Lung microvascular endothelial cell (primary cell): Measurements from ENCODE around the gene PSMD5. TPM values are rescaled to one million over a fixed set of nuclear protein-coding genes. Genes with fewer than 3 reads are reported as not detected.

Experiments
- DNase-seq, 2 donors: peaks; one replicate each; pipeline versions ENCODE4 v3.0.0 to v3.0.0-alpha.2; 2010; ENCODE audit warnings: low read depth in 2 of 2
- total RNA-seq: library from RNA; depleted of rRNA; stranded (reverse); fragments of >200 nt; gene quantifications from 2 replicates; pipeline ENCODE4 v1.2.1, GENCODE V29; 2014

The PSMD5 gene
- total RNA-seq, 1 donor from 2014 or later = 17.3 TPM

DNA sequence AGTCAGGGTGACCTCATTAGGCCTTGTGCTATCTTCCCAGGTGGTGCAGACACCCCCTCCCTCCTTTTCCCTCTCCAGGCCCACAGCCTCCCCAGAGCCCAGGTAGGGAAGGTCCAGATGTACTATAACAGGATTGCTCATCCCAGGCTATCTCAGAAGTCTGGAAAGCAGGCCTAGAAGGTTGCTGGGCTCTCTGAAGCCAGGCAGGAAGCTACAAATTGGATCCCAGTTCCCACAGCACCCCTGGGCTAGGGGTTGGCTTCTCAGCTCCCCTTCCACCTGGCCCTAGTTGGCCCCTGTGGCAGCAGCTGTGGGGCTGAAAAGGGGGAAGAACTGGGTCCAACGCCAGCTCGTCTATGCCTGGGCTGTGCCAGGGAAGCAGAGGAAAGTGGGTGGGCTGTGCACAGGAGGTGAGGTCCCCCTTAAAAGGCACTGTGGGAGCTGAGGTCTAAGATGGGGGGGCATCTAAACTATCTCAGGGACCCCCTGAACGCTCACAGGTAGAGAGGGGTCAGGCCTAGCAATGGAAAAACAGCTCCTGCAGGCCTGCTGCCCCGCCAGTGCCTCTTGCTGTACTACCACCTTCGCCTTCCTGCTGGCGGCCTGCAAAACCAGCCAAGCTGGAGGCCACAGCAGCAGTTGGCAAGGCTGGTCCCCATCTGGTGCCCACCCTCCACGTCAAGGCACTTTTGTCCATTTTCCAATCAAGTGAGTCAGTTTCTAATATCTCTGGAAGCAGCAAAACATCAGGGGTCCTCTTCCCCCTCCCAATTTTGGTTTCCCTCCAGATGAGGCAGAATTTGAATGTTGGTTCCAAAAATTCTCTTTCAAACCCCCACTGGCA, 13.3 kb upstream of the PSMD5 start:
- DNase-seq = no peak

DNA sequence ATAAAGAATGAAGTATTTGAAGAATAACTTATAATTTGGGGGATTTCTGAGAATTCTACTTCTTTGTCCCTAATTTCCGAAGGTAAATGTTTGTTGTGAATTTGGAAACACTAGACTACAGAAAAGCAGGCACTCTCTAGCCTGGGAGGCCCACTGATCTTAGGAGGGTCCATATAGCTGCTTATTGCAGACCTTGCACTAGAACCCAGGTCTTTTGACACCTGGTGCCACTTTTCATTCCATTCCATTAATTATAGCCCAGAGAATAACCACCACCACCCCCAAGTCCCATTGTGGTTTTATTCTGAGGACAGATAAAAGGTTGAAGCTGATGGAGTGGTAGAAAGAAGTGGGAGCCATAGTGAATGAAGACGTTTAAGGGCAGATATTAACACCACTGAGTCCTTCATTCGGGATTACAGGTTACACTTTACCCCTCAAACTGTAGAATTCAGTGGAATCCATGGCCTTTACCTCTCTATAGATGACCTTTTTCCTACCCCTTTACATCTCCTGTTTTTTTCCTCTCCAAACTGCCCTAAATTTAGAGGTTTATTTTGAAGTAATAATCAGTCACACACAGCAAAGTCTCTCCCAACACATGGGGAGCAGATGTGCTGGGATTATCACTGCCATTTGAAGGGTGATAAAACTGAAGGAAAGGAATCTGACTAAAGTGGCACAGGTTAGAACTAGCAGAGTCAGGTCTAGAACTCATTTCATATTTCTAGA, 12.0 kb upstream of the PSMD5 start:
- DNase-seq = no peak

DNA sequence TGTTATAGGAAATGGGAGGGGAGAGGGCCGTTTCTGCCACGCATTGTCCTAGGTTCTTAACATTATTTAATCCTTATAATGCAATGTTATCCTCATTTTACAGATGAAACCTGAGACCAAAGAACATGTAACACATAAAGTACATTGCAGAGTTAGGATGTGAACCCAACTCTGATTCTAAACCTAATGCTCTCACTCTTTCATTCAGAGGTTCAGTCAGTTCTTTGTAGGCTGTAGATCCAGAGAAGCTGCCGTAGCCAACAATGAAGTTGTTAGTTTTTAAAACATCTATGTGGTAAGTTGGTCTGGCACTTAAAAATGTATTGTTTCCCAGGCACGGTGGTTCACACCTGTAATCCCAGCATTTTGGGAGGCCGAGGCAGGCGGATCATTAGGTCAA, 10.5 kb upstream of the PSMD5 start:
- DNase-seq = no peak

DNA sequence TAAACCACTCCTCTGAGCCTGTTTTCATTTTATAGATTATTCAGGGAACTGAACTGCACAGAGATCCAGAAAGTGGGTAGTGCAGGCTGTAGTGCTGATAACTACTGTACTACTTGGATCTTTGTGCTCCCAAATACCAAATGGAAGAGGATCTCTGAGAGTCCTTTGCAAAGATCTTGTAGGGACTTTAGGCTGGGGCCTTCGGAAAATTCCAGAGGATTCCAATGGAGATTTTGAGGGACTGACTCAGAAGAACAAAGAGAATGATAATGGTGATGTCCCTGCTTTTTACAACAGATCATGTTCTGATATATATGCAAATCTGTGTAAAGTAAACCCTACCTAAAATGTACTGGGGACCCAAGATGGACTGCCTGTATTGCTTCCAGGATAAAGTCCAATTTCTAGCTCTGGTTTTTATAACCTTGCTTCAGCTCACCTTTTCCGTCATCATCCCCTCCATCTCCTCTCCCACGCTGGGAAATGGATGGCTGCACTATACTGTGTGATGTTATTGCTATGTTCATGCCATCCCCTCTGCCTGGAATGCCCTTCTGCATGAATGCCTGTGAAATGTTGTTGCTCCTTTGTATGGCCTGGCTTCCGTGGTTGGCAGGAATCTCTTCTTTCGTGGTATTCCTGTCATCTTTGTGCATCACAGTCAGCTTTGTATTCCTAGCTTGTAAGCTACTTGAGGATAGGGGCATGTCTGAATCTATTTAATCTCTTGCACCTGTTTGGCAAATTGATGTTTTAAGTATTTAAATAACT, 9.7 kb upstream of the PSMD5 start:
- DNase-seq = no peak

DNA sequence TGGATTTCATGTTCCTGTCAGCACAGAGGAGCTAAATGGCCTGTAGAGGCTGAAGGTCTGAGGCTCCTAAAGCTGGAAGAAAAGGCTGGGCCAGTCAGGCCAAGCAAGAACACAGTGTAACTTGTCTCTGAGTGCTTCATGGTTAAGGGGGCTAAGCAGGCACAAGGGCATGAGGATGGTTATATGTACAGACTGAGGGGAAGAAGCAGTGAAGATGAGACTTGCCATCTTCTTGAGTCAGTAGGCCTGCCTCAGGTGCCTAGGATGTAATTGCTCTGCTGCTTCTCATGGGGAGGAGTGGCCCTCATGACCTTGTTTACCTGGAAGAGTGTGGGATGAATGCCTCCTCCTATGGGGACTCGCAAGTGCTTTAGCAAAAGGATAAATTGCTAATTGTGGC, 8.7 kb upstream of the PSMD5 start:
- no peak for DNase-seq

DNA sequence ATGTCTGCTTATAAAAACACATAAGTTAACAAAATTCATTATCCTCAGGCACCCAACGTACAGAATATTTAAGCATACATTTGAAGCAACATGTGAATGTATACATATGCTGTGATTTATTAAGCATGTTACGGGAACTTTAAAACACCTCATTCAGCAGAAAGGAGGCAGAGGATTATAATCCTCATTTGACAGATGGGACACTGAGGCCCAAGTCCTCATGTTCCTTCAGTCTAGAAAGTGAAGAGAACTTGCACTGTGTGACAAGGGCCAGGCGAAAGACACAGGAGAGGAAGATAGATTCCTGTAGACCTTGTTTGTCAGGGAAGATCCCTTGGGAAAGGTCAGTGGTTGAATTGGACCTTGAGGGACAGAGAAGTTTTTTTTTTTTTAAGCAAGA, 7.6 kb upstream of the PSMD5 start:
- DNase-seq = no peak

DNA sequence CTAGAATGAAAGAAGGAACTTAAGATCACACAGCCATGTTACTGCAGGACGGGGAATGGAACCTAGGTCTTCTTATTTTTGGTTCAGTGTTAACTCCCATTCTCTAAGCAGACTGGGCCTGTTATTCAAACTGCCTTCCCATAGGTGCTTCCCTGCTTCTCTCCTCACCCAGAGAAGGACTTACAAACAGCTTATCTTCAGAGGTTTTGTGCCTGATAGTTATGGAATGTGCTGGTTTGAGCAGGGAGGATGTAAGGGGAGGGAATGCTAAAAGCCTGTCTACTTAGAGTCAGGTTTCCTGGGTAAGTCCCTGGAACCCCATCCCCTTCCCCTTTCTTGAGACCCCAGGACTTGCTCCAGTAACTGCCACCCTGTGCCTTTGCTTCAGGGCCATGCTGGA, 4.2 kb upstream of the PSMD5 start:
- no peak for DNase-seq

DNA sequence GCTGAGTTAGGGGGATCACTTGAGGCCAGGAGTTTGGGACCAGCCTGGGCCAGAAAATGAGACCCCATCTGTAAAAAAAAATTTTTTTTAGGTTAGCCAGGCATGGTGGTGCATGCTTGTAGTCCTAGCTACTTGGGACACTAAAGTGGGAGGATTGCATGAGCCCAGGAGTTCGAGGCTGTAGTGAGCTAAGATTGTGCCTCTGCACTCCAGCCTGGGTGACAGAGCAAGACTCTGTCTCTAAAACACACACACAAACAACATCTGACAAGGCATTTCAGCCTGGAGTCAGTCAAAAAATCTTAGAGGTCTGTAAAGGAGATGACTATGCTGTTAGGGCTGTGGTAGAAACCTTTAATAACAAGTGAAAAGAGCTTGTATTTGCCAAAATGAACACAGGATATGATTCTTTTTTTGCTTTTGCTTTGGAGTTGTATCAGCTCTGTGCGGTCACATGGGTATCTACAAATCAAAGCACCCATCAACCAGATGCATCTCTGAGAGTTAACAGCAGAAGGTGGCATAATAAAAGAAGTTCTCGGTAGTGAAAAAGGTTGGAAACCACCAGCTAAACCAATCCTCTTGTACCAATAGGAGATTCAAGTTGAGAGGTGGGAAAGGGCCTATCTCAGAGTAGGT, 3.6 kb upstream of the PSMD5 start:
- DNase-seq = no peak

DNA sequence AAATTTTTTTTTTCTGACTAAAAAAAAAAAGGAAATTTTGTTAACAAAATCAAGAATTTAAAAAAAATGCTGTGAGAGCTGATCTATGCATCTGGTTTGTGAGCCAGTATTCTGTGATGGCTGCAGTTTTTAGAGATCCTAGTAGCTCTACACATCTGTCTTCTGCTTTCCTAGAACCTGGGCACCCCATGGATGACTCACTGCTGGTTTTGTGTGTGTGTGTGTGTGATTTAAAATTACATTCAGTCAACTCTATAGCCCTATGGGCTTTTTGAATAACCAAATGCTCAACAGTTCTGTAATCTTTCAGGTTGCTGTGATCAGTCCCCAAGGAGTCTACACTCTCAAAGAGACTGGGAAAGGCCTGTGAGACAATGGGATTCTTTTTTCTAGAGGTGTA, 2.5 kb upstream of the PSMD5 start:
- no peak for DNase-seq

DNA sequence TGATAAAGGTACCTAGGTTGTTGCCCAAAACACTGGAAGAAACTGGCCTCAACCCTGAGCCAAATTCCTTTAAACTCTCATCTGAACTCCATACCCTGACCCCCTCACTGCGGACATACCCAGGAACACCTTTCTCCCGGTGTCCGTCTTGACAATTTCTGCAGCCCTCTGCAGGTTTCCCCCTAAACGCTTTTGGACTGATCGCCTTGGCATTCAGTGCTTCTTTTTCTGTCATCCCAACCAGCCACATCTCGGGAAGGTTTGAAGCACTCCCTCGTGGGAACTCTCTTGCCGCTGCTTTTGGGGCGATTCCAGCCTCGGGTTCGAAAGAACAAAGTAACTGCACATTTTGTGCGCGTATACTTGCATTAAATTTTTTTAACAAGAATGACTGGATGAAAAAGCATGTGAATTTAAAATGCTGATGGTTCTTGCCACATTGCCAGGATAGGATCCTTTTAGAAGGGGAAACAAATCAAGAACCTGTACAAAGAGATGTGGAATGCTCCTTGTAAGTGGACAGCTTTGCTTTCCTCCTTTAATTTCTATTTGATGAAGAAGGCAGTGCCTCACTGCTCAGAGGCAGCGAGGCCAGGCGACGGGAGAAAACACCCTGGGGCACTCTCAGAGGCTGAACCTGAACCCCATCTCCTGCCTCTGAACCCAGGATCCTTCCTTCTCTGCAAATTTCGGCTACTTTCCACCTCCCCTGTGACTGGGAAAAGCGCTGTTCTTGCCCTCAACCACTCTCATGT, 615 bp downstream of the PSMD5 start:
- DNase-seq = no peak

DNA sequence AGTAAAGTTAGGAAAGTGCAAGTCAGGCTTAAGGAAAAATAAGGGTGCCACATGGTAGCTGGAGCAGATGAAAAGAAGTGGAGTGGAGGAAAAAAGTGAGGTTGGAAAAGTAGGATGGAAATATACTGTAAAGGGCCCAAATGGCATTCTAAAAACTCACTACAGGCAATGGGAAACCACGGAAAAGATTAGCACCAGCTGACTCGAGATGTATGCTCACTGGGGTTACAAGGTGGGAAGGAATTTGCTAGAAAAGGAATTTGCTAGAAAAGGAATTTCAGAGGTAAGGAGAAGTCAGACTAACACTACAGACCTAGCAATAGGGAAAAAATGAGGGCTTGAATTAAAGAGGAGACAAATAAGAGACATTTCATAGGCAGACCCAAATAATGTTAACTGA, 3.6 kb downstream of the PSMD5 start:
- no peak for DNase-seq

DNA sequence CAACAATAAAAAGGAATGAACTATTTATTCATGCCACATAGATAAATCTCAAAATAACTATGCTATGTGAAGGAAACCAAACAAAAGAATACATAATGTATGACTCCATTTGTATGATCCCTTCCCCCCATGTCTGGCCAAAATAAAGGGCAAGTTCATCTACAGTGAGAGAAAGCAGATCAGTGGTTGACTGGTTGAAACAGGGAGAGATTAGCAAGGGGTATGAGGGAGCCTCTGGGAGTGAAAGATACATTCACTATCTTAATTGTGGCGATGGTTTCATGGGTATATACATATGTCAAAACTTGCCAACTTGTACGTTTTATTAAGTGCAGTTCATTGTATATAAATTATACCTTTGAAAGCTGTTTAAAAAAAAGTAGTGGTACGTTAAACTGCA, 4.8 kb downstream of the PSMD5 start:
- no peak for DNase-seq

DNA sequence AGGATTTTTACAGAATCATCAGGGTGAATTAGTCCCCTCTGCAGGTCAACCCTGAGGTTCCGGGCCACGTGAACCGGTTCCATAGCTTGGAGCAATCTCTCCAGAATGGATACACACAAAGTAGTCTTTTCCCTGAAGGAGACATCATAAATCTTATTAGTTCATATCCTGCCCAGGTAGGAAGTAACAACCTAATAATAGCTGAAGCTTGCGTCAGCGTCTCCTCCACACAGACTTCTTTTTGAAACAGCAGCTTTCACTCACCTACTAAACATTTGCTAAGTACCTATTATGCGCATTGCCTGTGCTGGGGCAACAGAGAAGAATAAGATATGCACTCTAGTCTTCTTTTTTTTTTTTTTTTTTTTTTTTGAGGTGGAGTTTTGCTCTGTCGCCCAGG, 9.4 kb downstream of the PSMD5 start:
- no peak for DNase-seq

DNA sequence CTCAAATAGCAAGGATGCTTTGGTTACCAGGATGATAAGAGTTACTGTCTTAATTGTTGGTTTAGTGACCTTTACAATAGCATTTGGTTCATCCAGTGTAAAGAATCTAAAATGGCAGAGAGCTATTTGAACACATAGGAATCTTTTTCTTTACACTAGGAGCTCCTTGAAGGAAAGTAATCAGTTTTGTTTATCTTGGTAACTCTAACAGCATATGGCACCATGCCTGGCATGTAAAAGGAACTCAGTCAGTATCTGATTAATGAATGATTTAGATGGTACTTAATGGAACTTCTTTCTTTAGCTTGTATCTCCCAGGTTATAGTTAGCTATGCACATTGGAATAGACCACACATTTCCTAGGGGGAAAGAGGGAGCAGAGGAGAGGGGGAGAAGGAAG, 9.9 kb downstream of the PSMD5 start:
- DNase-seq = no peak

DNA sequence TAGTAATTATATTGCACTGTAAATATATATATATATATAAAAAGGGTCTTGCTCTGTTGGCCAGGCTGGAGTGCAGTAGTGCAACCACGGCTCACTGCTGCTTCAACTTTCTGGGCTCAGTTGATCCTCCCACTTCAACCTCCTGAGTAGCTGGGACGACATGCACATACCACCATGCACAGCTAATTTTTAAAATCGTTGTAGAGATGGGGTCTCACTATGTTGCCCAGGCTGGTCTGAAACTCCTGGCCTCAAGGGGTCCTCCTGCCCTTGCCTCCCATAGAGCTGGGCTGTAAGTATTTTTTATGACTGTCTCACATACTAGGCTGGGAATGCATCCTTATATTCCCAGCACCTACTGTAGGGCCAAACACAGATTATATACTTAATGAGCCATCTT, 11.9 kb downstream of the PSMD5 start:
- no peak for DNase-seq

DNA sequence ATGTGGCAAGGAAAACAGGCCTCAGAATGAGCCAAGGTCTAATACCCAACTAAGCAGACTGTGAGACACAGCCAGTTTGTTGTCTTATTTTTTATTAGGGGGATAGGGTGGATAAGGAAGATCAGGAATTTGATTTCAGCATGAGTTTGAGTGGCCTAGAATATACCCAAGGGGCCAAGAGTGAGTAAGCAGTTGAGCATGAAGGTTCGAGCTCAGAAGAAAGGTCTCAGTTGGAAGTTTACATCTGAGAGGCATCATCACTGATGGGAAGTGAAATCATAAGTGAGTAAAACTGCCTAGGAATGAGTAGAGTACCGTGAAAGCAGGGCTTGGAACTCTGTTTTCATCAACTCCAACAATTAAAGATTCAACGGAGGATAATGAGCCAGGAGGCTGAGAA, 12.6 kb downstream of the PSMD5 start:
- no peak for DNase-seq

DNA sequence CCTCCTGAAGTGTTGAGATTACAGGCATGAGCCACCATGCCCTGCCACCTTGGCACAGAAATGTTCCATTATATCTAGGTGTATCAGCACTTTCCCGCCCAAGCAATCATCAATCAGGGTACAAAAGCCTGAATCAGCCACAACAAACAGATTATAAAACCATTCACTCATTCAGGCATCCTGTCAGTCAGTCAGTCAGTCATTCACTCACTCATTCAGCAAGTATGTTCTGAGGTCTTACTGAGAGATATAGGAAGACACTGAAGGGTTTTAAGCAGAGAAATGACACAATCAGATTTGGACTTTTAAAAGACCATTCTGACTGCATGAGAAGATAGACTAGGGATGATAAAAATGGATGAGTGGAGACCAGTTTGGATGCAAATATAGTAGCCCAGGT, 13.1 kb downstream of the PSMD5 start:
- no peak for DNase-seq

DNA sequence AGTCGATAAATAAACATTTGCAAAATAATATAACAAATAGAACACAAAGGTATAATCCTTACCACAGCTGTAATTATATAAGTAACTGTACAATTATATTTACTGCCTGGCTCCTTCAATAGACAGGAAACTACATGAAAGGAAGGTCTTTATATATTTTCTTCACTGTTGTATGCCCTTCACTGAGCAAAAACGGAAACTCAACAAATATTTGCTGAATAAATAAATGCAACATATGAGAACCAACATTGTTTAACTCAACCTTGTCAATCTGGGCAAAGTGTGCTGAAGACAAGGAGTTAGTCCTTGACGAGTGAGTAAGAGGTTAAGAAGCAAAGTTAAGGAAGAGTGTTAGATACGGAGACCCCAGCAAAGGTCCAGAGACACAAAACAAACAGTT, 22.6 kb downstream of the PSMD5 start:
- DNase-seq = no peak

DNA sequence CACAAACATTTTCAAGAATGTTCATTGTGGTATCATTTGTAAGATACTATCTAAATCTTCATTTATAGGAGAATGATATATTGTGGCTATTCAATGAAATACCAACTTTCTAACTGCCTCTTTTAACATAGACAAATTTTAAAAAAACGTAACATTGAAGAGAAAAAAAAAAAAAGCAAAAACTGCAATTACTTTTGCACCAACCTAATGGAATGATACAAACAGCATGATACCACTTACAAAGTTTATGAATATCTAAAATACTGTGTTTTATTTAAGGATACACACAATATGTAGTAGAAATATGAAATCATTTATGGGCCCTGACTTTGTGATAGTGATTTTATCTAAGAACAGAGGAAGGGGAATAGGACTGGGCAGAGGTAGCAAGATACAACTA, 24.1 kb downstream of the PSMD5 start:
- no peak for DNase-seq

DNA sequence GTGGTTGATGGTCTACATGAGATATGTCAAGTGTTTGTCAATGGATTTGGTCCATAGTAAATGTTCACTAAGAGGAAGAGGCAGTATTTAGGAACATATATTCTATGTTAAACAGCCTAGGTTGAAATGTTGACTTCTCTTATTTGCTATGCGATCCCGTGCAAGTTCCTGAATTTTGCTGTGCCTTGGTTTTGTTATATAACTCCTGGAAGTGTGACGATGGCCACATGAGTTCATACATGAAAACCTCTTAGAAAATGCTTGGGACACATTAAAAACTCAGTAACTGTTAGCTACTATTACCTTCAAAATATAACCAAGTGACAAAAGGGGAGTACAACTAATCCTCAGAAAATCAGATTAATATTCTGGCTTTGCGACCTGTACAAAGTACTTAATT, 27.6 kb downstream of the PSMD5 start:
- no peak for DNase-seq

DNA sequence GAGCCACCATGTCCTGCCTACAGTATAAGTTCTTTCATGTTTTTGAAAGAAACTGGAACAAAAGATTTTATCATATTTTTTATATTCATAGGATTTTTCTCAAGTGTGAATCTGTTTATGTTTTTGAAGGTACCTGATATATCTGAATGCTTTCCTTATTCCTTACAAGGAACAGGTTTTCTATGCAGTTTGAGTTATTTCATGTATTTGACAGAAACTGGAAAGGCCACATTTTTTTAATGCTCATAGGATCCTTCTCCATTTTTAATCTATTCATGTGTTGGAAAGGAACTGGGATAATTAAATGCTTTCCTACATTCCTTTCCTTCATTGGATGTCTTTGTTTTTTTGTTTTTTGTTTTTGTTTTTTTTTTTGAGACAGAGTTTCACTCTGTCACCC, 33.8 kb downstream of the PSMD5 start:
- DNase-seq = no peak
